Natural killer cell (primary cell): ENCODE measurements around the gene ACTN4. TPM values are rescaled to one million over a fixed set of nuclear protein-coding genes. Genes with fewer than 3 reads are reported as not detected.

Source experiments
- ATAC-seq, 3 donors: fragments of 150-1000 bp in 2 of 3; fragments of 200-7000 bp in 1 of 3; cut with Tn5 transposase; 1 replicate in 1 of 3; 2 replicates in 2 of 3; pipeline ENCODE4 v1.10.0; 2021; ENCODE audit warnings: mild to moderate bottlenecking in 2 of 3, moderate library complexity in 2 of 3
- DNase-seq, 2 donors: peaks; one replicate each; pipeline versions ENCODE4 v3.0.0 to v3.0.0-alpha.2; 2013 to 2021; ENCODE audit warnings: mixed read lengths in 1 of 2
- H3K27ac ChIP-seq: one replicate; pipeline ENCODE4 v1.5.1; 2013; ENCODE audit warnings: mild to moderate bottlenecking, low read length
- H3K27me3 ChIP-seq: one replicate; pipeline ENCODE4 v1.6.1; 2013; ENCODE audit warnings: low read length; ENCODE audit not compliant: control insufficient read depth, insufficient read depth
- H3K36me3 ChIP-seq: one replicate; pipeline ENCODE4 v1.6.1; 2013; ENCODE audit warnings: low read length; ENCODE audit not compliant: control insufficient read depth, insufficient read depth
- H3K4me1 ChIP-seq: one replicate; pipeline ENCODE4 v1.6.1; 2013; ENCODE audit warnings: low read length; ENCODE audit not compliant: control insufficient read depth, insufficient read depth
- H3K4me3 ChIP-seq: one replicate; pipeline ENCODE4 v1.5.1; 2013; ENCODE audit warnings: low read length
- H3K9me3 ChIP-seq: one replicate; pipeline ENCODE4 v1.6.1; 2013; ENCODE audit warnings: low read length; ENCODE audit not compliant: control insufficient read depth, insufficient read depth
- H3K27ac Mint-ChIP-seq, 2 donors: one replicate each; pipeline ENCODE4 v1.8.0; 2022; ENCODE audit warnings: mild to moderate bottlenecking in 2 of 2, mixed read lengths in 2 of 2, moderate library complexity in 1 of 2
- H3K27me3 Mint-ChIP-seq, 2 donors: one replicate each; pipeline ENCODE4 v1.8.0; 2022; ENCODE audit warnings: low read depth in 2 of 2, mixed read lengths in 2 of 2
- H3K36me3 Mint-ChIP-seq: one replicate; pipeline ENCODE4 v1.8.0; 2022; ENCODE audit warnings: mixed read lengths
- H3K4me1 Mint-ChIP-seq, 2 donors: one replicate each; pipeline ENCODE4 v1.8.0; 2022; ENCODE audit warnings: mixed read lengths in 2 of 2
- H3K4me3 Mint-ChIP-seq: one replicate; pipeline ENCODE4 v1.8.0; 2022; ENCODE audit warnings: mild to moderate bottlenecking, moderate library complexity, mixed read lengths
- H3K9me3 Mint-ChIP-seq, 2 donors: one replicate each; pipeline ENCODE4 v1.8.0; 2022; ENCODE audit warnings: mixed read lengths in 2 of 2
- WGBS: methylation state at CpG from one replicate; pipeline ENCODE4 v1.1.7; 2013; ENCODE audit warnings: missing lambda C conversion rate; ENCODE audit not compliant: insufficient coverage; 5-methylcytosine and 5-hydroxymethylcytosine counted together
- intact Hi-C: fragments of 100-400 bp; cut with micrococcal nuclease; formaldehyde crosslinking; loops from one replicate; pipeline ENCODE4 v1.14.2; 2022
- total RNA-seq, 4 donors: library from RNA; stranded (reverse); fragments of 120-200 nt in 1 of 4; gene quantifications; one replicate each; pipeline versions ENCODE4 v1.2.3 to v1.2.4, GENCODE V29; 2013 to 2022
- TF ChIP-seq, protein P1 (sequence below): fragments of 200-600 bp; IDR thresholded peaks from one replicate; pipeline ENCODE4 v1.8.0; 2022; ENCODE audit warnings: antibody characterized with exemption

The ACTN4 gene
- total RNA-seq, 3 donors from 2014 or later (not counting 1 experiment from before 2014, with no cell fraction given), result 443 to 595 (median 541) TPM

DNA sequence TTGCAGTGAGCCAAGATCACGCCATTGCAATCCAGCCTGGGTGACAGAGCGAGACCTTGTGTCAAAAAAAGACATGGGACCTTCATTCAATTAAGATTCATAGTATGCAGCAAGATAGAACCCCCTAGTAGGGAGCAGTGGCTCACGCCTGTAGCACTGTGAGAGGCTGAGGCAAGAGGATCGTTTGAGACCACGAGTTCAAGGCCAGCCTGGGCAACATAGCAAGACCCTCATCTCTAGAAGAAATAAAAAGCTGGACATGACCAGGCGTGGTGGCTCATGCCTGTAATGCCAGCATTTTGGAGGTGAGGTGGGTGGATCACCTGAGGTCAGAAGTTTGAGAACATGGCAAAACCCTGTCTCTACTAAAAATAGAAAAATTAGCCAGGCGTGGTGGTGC lies 133.0 kb downstream of the ACTN4 start:
- Histone ChIP-seq H3K4me3 (no peak overlapping the region), H3K27me3 (no peaks in the 10 kb centered on the region), H3K36me3 (no peaks in the 10 kb centered on the region), H3K4me1 (no peaks in the 10 kb centered on the region), H3K27ac (no peak overlapping the region), H3K9me3 (no peaks in the 10 kb centered on the region)
- 90% methylated on average over 7 of the region's 7 CpGs for WGBS
- Mint-ChIP-seq H3K9me3 (no peaks in the 10 kb centered on the region), H3K4me3 (no peak overlapping the region), H3K4me1 (no peaks in the 10 kb centered on the region), H3K27me3 (peaks cover 0 to 3% of the 10 kb centered on the region in 2 donors), H3K27ac (no peak overlapping the region), H3K36me3 (no peaks in the 10 kb centered on the region)
- ATAC-seq (no peak), DNase-seq (no peak)
- intact Hi-C loops, result no loop called here
- TF ChIP-seq, protein P1, sequence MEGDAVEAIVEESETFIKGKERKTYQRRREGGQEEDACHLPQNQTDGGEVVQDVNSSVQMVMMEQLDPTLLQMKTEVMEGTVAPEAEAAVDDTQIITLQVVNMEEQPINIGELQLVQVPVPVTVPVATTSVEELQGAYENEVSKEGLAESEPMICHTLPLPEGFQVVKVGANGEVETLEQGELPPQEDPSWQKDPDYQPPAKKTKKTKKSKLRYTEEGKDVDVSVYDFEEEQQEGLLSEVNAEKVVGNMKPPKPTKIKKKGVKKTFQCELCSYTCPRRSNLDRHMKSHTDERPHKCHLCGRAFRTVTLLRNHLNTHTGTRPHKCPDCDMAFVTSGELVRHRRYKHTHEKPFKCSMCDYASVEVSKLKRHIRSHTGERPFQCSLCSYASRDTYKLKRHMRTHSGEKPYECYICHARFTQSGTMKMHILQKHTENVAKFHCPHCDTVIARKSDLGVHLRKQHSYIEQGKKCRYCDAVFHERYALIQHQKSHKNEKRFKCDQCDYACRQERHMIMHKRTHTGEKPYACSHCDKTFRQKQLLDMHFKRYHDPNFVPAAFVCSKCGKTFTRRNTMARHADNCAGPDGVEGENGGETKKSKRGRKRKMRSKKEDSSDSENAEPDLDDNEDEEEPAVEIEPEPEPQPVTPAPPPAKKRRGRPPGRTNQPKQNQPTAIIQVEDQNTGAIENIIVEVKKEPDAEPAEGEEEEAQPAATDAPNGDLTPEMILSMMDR, result no peak

DNA sequence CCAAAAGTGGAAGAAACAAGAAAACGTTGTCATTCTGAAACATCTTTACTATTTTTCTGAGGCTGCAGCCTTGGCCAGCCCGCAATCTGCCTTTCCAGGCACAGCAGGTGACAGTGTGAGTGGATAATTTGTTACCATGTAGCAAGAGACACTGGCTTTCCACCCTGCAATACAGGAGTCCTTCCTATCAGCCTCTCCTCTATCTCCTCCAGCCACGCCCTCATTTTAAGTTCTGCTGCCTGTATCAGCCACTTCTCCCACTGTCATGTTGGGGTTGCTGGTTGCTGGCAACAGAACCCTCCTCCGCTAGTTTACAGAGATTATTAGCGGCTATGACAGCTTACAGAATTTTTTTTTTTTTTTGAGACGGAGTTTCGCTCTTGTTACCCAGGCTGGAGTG lies 133.6 kb downstream of the ACTN4 start:
- intact Hi-C loops, result no loop called here
- H3K9me3 Mint-ChIP-seq, result no peaks in the 10 kb centered on the region
- no peak overlapping the region for H3K4me3 ChIP-seq
- no peak overlapping the region for H3K27ac ChIP-seq
- no peaks in the 10 kb centered on the region for H3K36me3 Mint-ChIP-seq
- H3K27me3 ChIP-seq, result no peaks in the 10 kb centered on the region
- H3K27me3 Mint-ChIP-seq, result peaks cover 0 to 3% of the 10 kb centered on the region in 2 donors
- no peak overlapping the region for H3K27ac Mint-ChIP-seq
- 78% methylated on average over 7 of the region's 7 CpGs for WGBS
- DNase-seq (no peak), ATAC-seq (no peak)
- no peaks in the 10 kb centered on the region for H3K4me1 ChIP-seq
- H3K9me3 ChIP-seq, result no peaks in the 10 kb centered on the region
- no peaks in the 10 kb centered on the region for H3K36me3 ChIP-seq
- H3K4me3 Mint-ChIP-seq, result no peak overlapping the region
- TF ChIP-seq, protein P1, result no peak
- no peaks in the 10 kb centered on the region for H3K4me1 Mint-ChIP-seq

Other genes starting within 250 kb of the ACTN4 start
- gene FAM98C, start 244.6 kb upstream of the ACTN4 start, total RNA-seq, result 10 to 100 TPM; 36.9 to 42.1 (median 41.6) TPM
- 1 to 10 TPM; 2.3 to 9.3 (median 5.7) TPM for gene RASGRP4, start 221.4 kb upstream of the ACTN4 start, total RNA-seq
- 1 to 10 TPM in 1 of 3 donors, under 1 TPM in 2; 0.05 to 1.0 (median 0.65) TPM for gene RYR1, start 214.0 kb upstream of the ACTN4 start, total RNA-seq
- gene MAP4K1, start 29.7 kb upstream of the ACTN4 start, total RNA-seq, result 100 to 1,000 TPM; 162 to 201 (median 163) TPM
- 100 to 1,000 TPM; 232 to 262 (median 238) TPM for gene EIF3K, start 28.5 kb upstream of the ACTN4 start, total RNA-seq
- 10 to 100 TPM in 2 of 3 donors, 1 to 10 TPM in 1; 7.4 to 51.0 (median 26.7) TPM for gene CAPN12, start 96.8 kb downstream of the ACTN4 start, total RNA-seq
- gene LGALS7, start 125.9 kb downstream of the ACTN4 start, total RNA-seq, result not detected
- gene LGALS7B, start 141.6 kb downstream of the ACTN4 start, total RNA-seq, result not detected
- 1 to 10 TPM; 4.2 to 4.8 (median 4.6) TPM for gene LGALS4, start 165.3 kb downstream of the ACTN4 start, total RNA-seq
- gene ECH1, start 184.1 kb downstream of the ACTN4 start, total RNA-seq, result 100 to 1,000 TPM; 114 to 145 (median 119) TPM
- gene HNRNPL, start 202.3 kb downstream of the ACTN4 start, total RNA-seq, result 100 to 1,000 TPM; 636 to 800 (median 702) TPM
- gene RINL, start 230.6 kb downstream of the ACTN4 start, total RNA-seq, result 10 to 100 TPM; 59.7 to 65.6 (median 59.7) TPM